ENCODE results near the gene ASB1.

DNA sequence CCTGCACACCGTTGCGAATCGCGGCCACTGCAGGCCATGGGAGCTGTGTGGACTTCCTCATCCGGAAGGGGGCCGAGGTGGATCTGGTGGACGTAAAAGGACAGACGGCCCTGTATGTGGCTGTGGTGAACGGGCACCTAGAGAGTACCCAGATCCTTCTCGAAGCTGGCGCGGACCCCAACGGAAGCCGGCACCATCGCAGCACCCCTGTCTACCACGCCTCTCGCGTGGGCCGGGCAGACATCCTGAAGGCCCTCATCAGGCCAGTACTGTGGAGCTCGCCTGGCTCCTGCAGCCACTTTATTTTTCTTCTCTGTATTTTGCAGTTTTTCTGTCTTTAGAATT, 9.0 kb downstream of the ASB1 start:
- TF ChIP-seq POLR2A (IDR thresholded peaks at IDR 0.05; ENCODE audit: low read depth, low read length) (no peak), POLR2AphosphoS5 (IDR thresholded peaks at IDR 0.05; ENCODE audit: low read depth, low read length) (no peak), TAF1 (IDR thresholded peaks at IDR 0.05; ENCODE audit: borderline replicate concordance, low read depth, low read length) (no peak)

All from GM12892 (cell line).